CD4-positive, alpha-beta T cell (primary cell): ENCODE data around the gene L3MBTL1. TPM values are rescaled to one million over a fixed set of nuclear protein-coding genes. Genes with fewer than 3 reads are reported as not detected.

ENCODE experiments used
- ATAC-seq: fragments of 200-7000 bp; cut with Tn5 transposase; one replicate; pipeline ENCODE4 v1.10.0; 2022; ENCODE audit warnings: mild to moderate bottlenecking; ENCODE audit not compliant: poor library complexity
- CTCF ChIA-PET: fragments of 350-600 bp; sonication (Branson Sonifier 250); formaldehyde crosslinking; loops from one replicate; lab custom pipeline; 2021; ENCODE audit warnings: antibody characterized with exemption, inconsistent platforms; lab: Charles Lee
- POLR2A ChIA-PET: fragments of 350-600 bp; sonication (Branson Sonifier 250); formaldehyde crosslinking; loops from one replicate; lab custom pipeline; 2021; ENCODE audit warnings: antibody characterized with exemption, inconsistent platforms; lab: Charles Lee
- DNase-seq, 14 experiments: peaks; one replicate each; pipeline ENCODE4 v3.0.0-alpha.2; 2013 to 2020; ENCODE audit warnings: mixed read lengths in 2 of 14
- H3K27ac ChIP-seq, 2 donors: one replicate each; pipeline versions ENCODE4 v1.5.1 to v1.7.0; 2013; ENCODE audit warnings: low read length in 2 of 2, low read depth in 1 of 2, mild to moderate bottlenecking in 1 of 2
- H3K27me3 ChIP-seq, 2 experiments: 1 replicate in 1 of 2; 2 replicates in 1 of 2; pipeline versions ENCODE4 v1.6.1 to v1.7.0; 2013; ENCODE audit warnings: low read length in 2 of 2, control low read depth in 1 of 2, mild to moderate bottlenecking in 1 of 2, moderate library complexity in 1 of 2; ENCODE audit not compliant: insufficient read depth in 2 of 2, control insufficient read depth in 1 of 2
- H3K36me3 ChIP-seq: one replicate; pipeline ENCODE4 v1.6.1; 2013; ENCODE audit warnings: low read length, control low read depth; ENCODE audit not compliant: insufficient read depth
- H3K4me1 ChIP-seq: one replicate; pipeline ENCODE4 v1.6.1; 2013; ENCODE audit warnings: low read length, control low read depth; ENCODE audit not compliant: insufficient read depth
- H3K4me3 ChIP-seq: one replicate; pipeline ENCODE4 v1.5.1; 2013; ENCODE audit warnings: mild to moderate bottlenecking, low read length, moderate library complexity
- H3K9me3 ChIP-seq, 2 experiments: 1 replicate in 1 of 2; 2 replicates in 1 of 2; pipeline versions ENCODE4 v1.6.1 to v1.7.0; 2013; ENCODE audit warnings: low read length in 2 of 2, mild to moderate bottlenecking in 2 of 2, control low read depth in 1 of 2, moderate library complexity in 1 of 2; ENCODE audit not compliant: control insufficient read depth in 1 of 2, insufficient read depth in 1 of 2
- H3K27ac Mint-ChIP-seq: one replicate; pipeline ENCODE4 v1.8.0; 2020; ENCODE audit warnings: mixed read lengths
- H3K27me3 Mint-ChIP-seq: one replicate; pipeline ENCODE4 v1.8.0; 2021; ENCODE audit warnings: mixed read lengths
- H3K36me3 Mint-ChIP-seq: one replicate; pipeline ENCODE4 v1.8.0; 2021; ENCODE audit warnings: low read depth, mixed read lengths
- H3K4me1 Mint-ChIP-seq: one replicate; pipeline ENCODE4 v1.8.0; 2021; ENCODE audit warnings: low read depth, mixed read lengths
- H3K4me3 Mint-ChIP-seq: one replicate; pipeline ENCODE4 v1.8.0; 2020; ENCODE audit warnings: mild to moderate bottlenecking, mixed read lengths
- H3K9me3 Mint-ChIP-seq: one replicate; pipeline ENCODE4 v1.8.0; 2020; ENCODE audit warnings: mixed read lengths
- CTCF ChIP-seq: fragments of 200-600 bp; IDR thresholded peaks from one replicate; pipeline ENCODE4 v1.8.0; 2022; ENCODE audit warnings: antibody characterized with exemption, mild to moderate bottlenecking
- intact Hi-C, 2 experiments: fragments of 100-400 bp; cut with DNase I in 1 of 2; cut with micrococcal nuclease in 1 of 2; formaldehyde crosslinking; loops; one replicate each; pipeline versions ENCODE4 v1.15.1 to v1.9.0; 2023 to 2025; cut with DNase I, micrococcal nuclease
- total RNA-seq, 174 experiments: library from RNA in 2 of 174; stranded (reverse) in 2 of 174; gene quantifications; one replicate each; pipeline ENCODE4 v1.2.3 and lab custom pipeline; 2021 to 2026

L3MBTL1 gene
- total RNA-seq, 2 experiments from 2014 or later, result 10.2 to 10.5 TPM

- Mint-ChIP-seq H3K27ac (no peak overlapping the region), H3K4me3 (no peak overlapping the region), H3K36me3 (peaks cover 4% of the 10 kb centered on the region), H3K4me1 (no peaks in the 10 kb centered on the region), H3K9me3 (no peaks in the 10 kb centered on the region), H3K27me3 (no peaks in the 10 kb centered on the region)
- peaks cover 10% of the 10 kb centered on the region for H3K36me3 ChIP-seq
- H3K27ac ChIP-seq, result no peak overlapping the region
- DNase-seq (peak; percentile 16 to 62 (median 30)), ATAC-seq (peak; percentile 56)
- no peaks in the 10 kb centered on the region for H3K27me3 ChIP-seq
- H3K4me1 ChIP-seq, result no peaks in the 10 kb centered on the region
- ChIA-PET CTCF (interaction anchor here (0.5 to 2.2 kb wide), 5 partner anchors 9 to 154 kb away, joined by 3 to 12 read pairs (median 5); no protein-coding TSS in a partner anchor), POLR2A (no interaction called here)
- no peak overlapping the region for H3K4me3 ChIP-seq
- peak; percentile 92 for TF ChIP-seq CTCF
- intact Hi-C loops, result loop anchor here (1.0 to 2.0 kb wide), 3 partner anchors 154 to 543 kb away; no protein-coding TSS in a partner anchor
- no peaks in the 10 kb centered on the region for H3K9me3 ChIP-seq
Observed at GRCh38 chr20:43537921-43538877, 30.7 kb downstream of the L3MBTL1 start.

- H3K36me3 ChIP-seq, result peaks cover 10% of the 10 kb centered on the region
- Mint-ChIP-seq H3K27ac (no peak overlapping the region), H3K36me3 (peaks cover 5% of the 10 kb centered on the region), H3K27me3 (no peaks in the 10 kb centered on the region), H3K4me1 (no peaks in the 10 kb centered on the region), H3K4me3 (no peak overlapping the region), H3K9me3 (no peaks in the 10 kb centered on the region)
- H3K9me3 ChIP-seq, result no peaks in the 10 kb centered on the region
- POLR2A ChIA-PET, result no interaction called here
- intact Hi-C loops, result loop anchor here (1.0 to 2.0 kb wide), 3 partner anchors 153 to 542 kb away; no protein-coding TSS in a partner anchor
- no peak for TF ChIP-seq CTCF
- no peak for ATAC-seq
- no peaks in the 10 kb centered on the region for H3K4me1 ChIP-seq
- no peaks in the 10 kb centered on the region for H3K27me3 ChIP-seq
- H3K27ac ChIP-seq, result no peak overlapping the region
- no peak for DNase-seq
- CTCF ChIA-PET, result interaction anchor here (1.0 to 2.2 kb wide), 3 partner anchors 24 to 153 kb away, joined by 5 to 12 read pairs (median 6); no protein-coding TSS in a partner anchor
- no peak overlapping the region for H3K4me3 ChIP-seq
Observed at GRCh38 chr20:43538878-43539700, 31.6 kb downstream of the L3MBTL1 start.

- no peak for TF ChIP-seq CTCF
- DNase-seq (no peak), ATAC-seq (no peak)
- Mint-ChIP-seq H3K4me3 (no peak overlapping the region), H3K27ac (no peak overlapping the region), H3K4me1 (no peaks in the 10 kb centered on the region), H3K27me3 (no peaks in the 10 kb centered on the region), H3K36me3 (peaks cover 8% of the 10 kb centered on the region), H3K9me3 (no peaks in the 10 kb centered on the region)
- H3K9me3 ChIP-seq, result no peaks in the 10 kb centered on the region
- intact Hi-C loops, result loop anchor here in 1 of 2 experiments (2.0 kb wide), 1 partner anchor 541 kb away; no protein-coding TSS in a partner anchor
- H3K27me3 ChIP-seq, result no peaks in the 10 kb centered on the region
- peaks cover 10% of the 10 kb centered on the region for H3K36me3 ChIP-seq
- no peak overlapping the region for H3K27ac ChIP-seq
- no peaks in the 10 kb centered on the region for H3K4me1 ChIP-seq
- H3K4me3 ChIP-seq, result no peak overlapping the region
- ChIA-PET CTCF (no interaction called here), POLR2A (no interaction called here)
Observed at GRCh38 chr20:43539975-43540672, 32.6 kb downstream of the L3MBTL1 start.
